LNCAP (cell line): ENCODE data around the gene SMIM24.

Source experiments
- TF ChIP-seq, protein P1 (sequence below): fragments of 450-650 bp; IDR thresholded peaks from 2 replicates; pipeline ENCODE4 v1.5.1; 2017; ENCODE audit warnings: mild to moderate bottlenecking

SMIM24 gene

DNA sequence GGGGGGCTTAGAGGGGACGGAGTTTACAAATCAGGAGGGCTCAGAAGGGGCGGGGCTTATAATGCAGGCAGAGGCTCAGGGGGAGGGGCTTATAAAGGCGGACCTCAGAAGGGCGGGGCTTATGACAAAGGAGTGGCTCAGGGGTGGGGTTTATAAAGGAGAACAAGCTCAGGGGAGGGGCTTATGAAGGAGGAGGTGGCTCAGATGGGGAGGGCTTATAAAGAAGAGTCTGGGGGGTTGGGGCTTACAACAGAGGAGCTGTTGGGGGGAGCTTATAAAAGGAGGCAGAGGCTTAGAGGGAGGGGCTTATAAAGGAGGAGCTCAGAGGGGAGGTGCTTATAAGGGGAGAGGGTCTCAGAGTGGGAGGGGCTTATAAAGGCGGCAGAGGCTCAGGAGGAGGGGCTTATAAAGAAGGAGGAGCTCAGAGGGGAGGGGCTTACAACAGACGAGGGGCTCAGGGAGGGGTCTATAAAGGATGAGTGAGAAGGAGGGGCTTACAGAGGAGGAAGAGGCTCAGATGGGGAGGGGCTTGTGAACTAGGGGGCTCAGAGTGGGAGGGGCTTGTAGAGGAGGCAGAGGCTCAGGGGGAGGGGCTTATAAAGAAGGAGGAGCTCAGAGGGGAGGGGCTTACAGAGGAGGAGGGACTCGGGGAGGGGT, 1.0 kb downstream of the SMIM24 start:
- TF ChIP-seq, protein P1, sequence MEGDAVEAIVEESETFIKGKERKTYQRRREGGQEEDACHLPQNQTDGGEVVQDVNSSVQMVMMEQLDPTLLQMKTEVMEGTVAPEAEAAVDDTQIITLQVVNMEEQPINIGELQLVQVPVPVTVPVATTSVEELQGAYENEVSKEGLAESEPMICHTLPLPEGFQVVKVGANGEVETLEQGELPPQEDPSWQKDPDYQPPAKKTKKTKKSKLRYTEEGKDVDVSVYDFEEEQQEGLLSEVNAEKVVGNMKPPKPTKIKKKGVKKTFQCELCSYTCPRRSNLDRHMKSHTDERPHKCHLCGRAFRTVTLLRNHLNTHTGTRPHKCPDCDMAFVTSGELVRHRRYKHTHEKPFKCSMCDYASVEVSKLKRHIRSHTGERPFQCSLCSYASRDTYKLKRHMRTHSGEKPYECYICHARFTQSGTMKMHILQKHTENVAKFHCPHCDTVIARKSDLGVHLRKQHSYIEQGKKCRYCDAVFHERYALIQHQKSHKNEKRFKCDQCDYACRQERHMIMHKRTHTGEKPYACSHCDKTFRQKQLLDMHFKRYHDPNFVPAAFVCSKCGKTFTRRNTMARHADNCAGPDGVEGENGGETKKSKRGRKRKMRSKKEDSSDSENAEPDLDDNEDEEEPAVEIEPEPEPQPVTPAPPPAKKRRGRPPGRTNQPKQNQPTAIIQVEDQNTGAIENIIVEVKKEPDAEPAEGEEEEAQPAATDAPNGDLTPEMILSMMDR, result no peak

DNA sequence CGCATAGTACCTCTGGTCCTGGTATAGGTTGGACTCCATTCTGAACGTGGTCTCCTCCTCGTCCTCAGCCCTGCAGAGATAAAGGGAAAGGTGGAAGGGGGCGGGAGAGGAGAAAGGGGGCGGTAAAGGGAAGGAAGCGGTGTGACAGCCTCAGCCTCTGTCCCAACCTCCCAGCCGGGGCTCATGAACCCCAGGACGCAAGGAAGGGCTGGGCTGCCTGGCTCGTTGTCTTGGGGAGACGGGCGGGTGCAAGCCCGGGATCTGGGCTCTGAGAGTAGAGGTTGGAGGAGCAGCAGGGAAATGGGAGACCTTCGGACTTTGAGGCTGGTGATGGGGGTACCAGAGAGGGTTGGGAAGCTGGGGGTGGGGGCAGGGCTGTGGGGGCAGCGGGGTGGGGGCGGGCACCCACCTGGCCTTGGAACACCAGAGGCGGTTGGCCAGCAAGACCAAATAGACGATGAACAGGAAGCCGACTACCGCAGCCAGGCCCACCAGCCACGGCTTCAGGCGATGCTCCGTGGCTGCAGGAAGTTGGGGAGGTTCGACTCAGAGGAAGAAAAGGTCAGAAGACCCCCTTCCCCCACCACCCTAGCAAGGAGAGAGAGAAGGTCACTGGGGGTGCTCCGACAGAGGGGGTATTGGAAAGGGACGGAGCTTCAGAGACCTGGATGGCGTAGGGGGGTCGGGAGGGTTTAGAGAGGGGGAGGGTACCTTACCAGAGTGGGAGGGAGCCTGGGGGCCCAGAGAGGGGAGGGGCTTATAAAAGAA, 1.7 kb downstream of the SMIM24 start:
- TF ChIP-seq, protein P1, result no peak

DNA sequence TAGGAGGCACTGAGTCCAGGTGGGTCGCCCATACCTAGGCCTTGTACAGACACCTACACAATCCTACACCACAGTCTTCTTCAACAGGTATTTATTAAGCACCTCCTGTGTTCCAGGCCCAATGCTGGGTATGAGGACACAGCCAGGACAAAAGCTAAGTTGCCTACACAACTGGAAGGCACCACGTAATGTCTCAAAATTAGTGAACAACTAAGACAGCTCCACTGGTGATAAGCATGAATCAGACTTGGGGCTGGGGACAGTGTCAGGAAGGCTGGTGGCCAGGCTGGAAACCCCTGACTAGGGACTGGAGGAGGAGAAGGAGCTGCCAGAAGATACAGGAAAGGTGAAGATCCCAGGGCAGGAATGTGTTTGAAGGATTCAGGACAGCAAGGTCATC, 2.4 kb downstream of the SMIM24 start:
- TF ChIP-seq, protein P1, result no peak

DNA sequence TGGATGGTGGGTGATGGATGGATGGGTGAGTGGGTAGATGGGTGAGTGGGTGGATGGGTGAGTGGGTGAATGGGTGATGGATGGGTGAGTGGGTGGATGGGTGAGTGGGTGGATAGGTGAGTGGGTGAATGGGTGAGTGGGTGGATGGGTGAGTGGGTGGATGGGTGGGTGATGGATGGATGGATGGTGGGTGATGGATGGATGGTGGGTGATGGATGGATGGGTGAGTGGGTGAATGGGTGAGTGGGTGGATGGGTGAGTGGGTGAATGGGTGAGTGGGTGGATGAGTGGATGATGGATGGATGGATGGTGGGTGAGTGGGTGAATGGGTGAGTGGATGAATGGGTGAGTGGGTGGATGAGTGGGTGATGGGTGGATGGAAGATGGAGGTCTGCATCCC, 2.8 kb downstream of the SMIM24 start:
- TF ChIP-seq, protein P1, result no peak

DNA sequence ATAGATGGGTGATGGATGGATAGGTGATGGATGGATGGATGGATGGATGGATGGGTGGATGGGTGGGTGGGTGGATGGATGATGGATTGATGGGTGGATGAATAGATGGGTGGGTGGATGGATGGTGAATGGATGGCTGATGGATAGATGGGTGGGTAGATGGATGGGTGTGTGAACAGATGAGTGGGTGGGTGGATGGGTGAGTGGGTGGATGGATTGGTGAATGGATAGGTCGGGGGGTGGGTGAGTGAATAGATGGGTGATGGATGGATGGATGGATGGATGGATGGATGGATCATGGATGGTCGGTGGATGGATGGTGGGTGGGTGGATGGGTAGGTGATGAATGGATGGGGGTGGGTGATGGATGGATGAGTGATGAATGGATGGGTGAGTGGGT, 3.5 kb downstream of the SMIM24 start:
- TF ChIP-seq, protein P1, result no peak

DNA sequence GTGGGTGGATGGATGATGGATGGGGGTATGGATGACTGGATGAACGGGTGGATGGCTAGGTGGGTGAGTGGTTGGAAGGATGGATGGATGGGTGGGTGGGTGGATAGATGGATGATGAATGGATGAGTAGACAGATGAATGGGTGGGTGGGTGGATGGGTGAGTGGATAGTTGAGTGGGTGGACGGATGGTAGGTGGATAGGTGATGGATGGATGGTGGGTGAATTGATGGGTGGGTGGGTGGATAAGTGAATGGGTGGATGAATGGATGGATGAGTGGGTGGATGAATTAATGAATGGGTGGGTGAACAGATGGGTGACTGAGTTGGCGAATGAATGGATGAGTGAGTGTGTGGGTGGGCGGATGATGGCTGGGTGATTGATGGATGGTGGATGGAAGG, 4.9 kb downstream of the SMIM24 start:
- TF ChIP-seq, protein P1, result no peak

DNA sequence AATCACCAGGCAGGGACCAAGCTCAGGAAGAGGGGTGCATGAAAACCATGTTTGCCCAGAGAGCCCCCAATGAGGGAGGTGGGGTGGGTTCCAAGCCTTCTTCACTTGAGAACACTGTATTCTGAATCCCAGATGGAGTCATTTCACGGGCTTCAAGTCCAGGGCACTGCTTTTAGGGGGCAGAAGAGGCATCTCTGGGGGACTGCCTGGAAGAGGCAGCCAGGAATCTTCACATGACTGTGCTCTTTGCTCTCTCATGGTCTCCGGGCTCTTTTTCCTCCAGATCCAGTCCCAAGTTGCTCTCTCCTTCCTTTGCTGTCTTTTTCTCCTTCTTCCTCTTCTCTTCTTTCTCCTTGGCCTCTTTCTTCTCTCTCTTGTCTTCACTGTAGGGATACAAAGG, 5.7 kb downstream of the SMIM24 start:
- TF ChIP-seq, protein P1, result no peak
